ENCODE measurements around the gene IL31RA.

DNA sequence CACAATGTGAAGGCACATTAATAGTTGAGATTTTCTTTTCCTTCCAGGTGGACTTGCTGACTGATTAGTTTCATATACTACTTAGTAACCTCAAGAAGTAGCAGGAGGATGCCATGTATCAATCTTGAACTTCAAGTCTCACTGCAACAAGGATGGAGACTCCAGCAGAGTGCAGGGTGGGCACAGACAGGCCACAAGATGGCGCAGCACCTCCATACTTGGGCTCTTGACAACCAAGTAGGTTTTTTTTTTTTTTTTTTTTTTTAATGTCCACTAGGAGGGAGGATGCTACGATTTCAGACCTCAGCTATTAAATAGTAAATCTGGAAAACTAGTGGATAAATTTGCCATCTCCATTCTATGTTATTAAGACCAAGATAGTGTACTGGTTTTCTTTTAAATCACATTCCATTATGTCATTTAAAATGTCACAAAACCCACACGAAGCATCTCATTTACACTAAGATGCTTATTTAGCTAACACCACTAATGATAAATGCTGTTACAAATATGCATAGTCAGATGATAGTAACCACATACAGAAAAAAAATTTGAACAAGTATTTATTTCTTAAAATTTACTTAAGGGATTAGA, 85.0 kb downstream of the IL31RA start:
- TF ChIP-seq CTCF (IDR thresholded peaks at IDR 0.05): peak; percentile 66 to 79 (median 76)
- no peak for TF ChIP-seq POLR2A (IDR thresholded peaks at IDR 0.05)

Measured in uterus (tissue), 2 donors.